HG03460 (cell line): ENCODE data around the gene KRCC1.

Source experiments
- ATAC-seq: cut with Tn5 transposase; IDR thresholded peaks from one replicate; pipeline ENCODE4 v1.9.1; 2021; ENCODE audit not compliant: unreplicated experiment

KRCC1 gene

GRCh38 chr2:88055371-88056128 lies at the start of gene KRCC1:
TSS of gene KRCC1 (minus strand) at chr2:88055783. CDS start at chr2:88028563, 27,220 bp downstream.
- peak; percentile 92 for ATAC-seq

DNA sequence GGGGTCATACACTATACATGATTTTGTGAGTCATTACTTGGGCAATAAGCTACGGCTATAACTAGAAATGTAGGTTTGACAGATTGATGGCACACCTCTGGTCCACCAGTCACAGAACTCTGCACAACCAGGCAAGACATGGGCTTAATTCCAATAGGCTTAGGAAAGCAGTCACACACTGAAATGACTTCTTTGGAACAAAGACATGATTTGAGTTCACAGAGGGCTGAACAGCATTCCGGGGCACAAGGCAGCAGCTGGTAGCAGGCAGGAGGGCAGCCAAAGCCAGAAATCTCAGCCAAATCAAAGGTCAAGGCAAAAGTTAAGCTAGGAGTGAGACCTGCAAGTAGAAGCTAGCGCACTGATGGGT lies 44.9 kb upstream of the KRCC1 start:
- no peak for ATAC-seq

- ATAC-seq: no peak
These were observed 44.4 kb upstream of the KRCC1 start for GRCh38 chr2:88099798-88100488.

DNA sequence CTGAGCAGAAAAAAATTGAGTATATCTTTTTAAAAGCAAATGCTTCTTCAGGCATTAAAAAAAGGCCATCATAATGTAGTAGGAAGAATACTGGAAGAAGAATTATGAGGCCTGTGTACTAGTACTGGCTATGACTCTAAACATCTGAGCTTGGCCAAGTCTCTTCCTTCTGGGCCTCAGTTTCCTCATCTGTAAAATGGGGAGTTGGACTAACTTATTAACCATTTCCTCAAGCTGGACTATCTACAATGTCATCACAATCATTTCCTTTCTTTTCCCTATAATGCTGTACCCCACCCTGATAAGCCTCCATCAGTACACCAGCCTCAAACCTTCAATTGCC lies 42.9 kb upstream of the KRCC1 start:
- ATAC-seq: no peak

DNA sequence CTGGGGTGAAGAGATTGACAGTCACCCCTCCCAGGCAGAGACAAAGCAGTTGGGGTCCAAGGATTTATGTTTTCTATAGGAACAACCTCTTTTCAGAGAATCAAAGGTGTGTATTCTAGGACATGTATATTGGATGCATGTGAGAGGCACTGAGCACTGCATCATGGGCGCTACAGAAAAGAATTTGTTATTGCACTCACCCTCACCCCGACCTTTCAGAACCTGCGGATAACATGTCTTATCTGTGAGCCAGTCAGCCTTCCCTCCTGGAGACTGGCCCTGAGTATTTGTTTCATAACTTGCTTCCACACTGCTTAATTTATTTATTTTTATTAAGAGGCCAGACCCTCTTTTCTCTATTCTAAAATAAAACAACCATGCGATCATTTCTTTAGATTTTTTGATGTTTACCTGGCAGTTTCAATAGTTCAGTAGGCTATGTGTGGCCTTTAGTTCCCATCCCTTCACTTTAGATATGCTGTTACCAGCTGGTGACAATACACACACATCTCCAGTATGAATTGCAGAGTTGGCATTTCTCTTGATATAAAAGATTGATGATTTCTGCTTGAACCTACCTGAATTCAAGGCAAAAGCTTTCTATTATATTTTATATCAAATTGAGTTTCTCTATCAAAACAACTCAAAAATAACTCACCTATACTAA lies 42.4 kb upstream of the KRCC1 start:
- no peak for ATAC-seq

DNA sequence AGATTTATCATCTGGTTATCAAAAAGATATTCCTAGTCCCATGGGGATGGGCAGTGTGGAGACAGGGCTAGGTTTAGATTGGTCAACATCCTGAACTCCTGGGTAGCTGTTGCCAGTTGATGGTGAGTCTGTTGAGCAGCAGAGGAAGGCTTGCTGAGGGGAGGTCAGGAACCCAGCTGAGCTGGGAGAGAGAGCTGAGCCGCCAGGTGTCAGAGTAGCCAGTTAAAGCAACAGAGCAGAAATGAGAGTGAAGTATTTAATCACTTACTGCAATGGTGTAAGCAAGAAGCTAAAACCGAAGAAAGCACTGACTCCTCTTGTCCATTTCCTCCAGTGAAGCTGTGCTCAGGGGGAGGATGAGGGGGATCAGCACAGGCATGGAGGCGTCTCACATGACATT lies 41.6 kb upstream of the KRCC1 start:
- no peak for ATAC-seq

- no peak for ATAC-seq
These were observed 41.1 kb upstream of the KRCC1 start for GRCh38 chr2:88096708-88097107.

GRCh38 chr2:88095022-88095421 lies 39.4 kb upstream of the KRCC1 start:
- ATAC-seq: no peak

DNA sequence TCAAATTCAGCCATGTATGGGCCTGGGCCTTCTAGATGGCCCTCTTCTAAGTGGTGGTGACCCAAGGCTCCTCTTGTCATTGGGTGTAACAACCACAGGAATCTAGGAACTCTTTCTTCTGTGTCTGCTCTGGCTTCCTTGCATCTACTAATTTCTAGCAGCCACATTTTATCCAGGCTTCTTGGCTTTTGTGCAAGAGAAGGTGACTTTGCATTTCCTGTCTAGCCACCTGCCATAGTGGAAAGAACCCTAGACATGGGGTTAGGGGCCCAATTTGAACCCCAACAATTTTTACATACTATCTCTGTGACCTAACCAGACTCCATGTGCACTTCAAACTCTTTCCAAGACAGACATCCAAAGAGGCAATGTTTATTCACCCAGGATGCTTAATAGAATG lies 37.2 kb upstream of the KRCC1 start:
- ATAC-seq: no peak

GRCh38 chr2:88091943-88092342 lies 36.4 kb upstream of the KRCC1 start:
- no peak for ATAC-seq

DNA sequence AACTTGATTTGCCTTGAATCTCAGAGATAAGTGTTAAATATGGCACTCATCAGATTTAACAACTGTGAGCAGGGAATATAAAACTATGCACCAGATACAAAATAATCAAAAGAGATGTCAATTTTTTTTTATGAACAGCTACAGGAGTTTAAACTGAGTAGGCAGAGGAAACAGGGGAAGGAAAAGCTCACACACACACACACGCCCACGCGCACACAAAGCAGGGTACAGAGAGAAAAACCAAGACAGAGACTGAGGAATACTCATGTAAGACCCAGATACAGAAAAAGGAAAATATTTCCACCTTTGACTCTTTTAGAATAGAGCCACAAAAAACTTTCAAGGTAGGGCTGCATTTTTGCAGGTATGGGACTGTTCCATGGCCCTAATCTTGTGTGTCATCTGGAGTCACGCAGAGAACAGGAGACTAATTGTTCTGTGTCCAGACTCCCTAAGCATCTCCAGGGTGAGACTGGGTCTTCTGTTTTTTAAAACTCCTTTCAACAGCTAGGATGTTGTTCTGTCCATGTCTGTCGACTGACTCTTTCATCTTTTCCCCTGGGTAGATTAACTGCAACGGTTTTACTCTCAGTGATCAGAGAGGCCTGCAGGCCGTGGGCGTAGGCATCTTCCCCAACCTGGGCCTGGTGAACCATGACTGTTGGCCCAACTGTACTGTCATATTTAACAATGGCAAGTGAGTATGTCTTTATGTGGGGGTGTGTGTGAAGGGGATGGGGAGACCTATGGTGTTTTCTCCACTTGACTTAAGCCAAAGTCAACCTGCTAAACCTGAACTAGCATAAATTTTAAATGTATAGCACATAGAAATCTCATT lies 35.1 kb upstream of the KRCC1 start:
- no peak for ATAC-seq

GRCh38 chr2:88088999-88089398 lies 33.4 kb upstream of the KRCC1 start:
- ATAC-seq: no peak

DNA sequence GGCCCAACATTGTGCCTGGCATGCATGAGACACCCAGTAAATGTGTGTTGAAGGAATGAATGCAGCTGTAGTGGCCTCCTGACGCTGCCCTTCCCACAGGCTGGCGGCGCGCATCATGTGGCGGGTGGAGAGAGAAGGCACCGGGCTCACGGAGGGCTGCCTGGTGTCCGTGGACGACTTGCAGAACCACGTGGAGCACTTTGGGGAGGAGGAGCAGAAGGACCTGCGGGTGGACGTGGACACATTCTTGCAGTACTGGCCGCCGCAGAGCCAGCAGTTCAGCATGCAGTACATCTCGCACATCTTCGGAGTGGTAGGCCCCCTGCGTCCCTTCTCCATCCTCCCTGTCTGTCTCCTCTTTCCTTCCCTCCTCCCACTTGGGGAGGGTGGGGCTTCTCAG lies 32.2 kb upstream of the KRCC1 start:
- ATAC-seq: no peak

GRCh38 chr2:88087073-88087472 lies 31.5 kb upstream of the KRCC1 start:
- no peak for ATAC-seq

DNA sequence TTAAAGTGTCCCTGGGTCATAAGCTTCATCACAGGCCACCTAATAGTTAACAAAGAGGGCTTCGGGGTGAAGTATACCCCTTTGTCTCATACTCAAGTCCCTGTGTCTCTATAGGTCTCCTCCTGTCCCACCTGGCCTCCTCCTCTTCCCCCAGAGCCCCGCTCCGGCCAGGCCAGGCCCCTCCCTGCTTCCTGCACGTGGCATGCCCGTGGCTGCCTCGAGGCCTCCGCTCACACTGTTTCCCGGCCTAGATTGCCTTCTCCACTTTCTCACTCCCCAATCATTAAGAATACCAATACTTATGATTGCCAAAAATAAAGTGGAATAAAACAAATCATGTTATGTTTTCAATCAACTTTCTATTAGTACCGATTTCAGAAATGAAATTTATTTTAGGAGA lies 30.8 kb upstream of the KRCC1 start:
- ATAC-seq: no peak

GRCh38 chr2:88085602-88086001 lies 30.0 kb upstream of the KRCC1 start:
- ATAC-seq: no peak

DNA sequence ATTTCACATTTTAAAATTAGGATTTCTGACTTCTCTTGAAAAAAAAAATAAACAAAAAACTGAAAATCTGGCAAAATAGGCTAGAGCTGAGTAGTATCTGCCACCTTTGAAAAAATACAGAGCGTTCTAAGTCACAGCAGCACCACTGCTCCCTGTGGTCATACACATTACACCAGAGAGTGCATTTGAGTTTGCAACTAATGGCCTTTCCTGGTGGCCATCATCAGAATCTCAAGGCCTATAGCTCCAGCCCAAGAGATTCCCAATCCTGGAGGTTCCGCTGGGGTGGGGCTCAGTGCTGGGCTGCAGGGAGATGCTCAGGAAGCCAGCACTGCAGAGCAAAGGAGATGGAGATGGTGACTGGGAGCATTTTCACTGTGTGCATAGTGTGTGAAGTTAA lies 29.5 kb upstream of the KRCC1 start:
- ATAC-seq: no peak

GRCh38 chr2:88082781-88083180 lies 27.2 kb upstream of the KRCC1 start:
- ATAC-seq: no peak

DNA sequence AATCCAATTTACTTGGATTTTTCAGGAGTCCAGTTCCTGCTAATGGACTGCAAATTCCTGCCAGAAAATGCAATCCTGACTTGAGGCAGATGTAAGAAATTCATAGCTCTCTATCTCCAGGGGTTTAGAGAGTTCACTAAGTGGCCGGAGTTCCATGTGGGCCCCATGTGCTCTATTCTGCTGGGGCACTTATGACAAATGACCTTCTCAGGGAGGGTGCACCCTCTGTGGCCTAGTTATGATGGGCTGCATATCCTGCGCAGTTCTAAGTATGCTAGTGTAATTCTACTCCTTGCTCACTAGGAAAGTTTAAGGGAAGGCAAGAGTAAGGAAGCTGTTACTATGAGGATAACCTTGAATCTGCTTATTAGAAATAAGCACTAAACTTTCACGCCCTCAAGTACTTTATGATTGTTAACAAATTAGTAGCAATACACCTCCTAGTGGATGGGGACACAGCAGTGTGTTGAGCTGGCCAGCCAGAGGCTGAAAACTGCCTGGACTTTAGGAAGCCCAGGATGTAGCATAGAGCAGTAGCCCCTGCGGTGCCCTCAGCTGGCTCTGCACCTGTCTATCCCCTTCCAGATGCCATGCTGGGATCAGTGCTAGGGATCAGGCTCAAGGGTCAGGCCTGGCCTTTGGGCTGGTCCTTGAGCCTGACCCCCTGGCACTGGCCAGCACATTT lies 26.5 kb upstream of the KRCC1 start:
- ATAC-seq: no peak

DNA sequence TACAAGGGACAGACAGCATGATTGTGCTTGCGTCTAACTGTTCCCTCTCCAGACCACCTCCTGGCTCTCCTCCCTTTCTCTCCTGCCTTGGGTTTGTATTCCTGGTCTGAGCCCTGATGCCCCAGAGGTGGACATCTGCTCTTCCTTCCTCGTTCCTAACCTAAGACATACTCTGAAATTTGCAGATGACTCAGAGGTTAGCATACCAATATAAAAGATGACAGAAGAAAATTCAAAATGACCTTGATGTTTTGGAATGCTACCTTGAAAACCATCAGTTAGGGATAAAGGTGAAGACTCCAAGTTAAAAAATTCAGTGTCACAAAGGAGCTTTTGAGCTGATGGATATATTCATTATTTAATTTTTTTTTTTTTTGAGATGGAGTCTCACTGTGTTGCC lies 25.0 kb upstream of the KRCC1 start:
- ATAC-seq: no peak

GRCh38 chr2:88078643-88079172 lies 23.1 kb upstream of the KRCC1 start:
- no peak for ATAC-seq
